Vagina (tissue), 2 donors: ENCODE results near the gene ZNF382. TPM values are rescaled to one million over a fixed set of nuclear protein-coding genes. Genes with fewer than 3 reads are reported as not detected.
"Not testable (repeated sequence)": the region's sequence is repeated elsewhere in the genome, so short reads cannot be mapped to it uniquely, and the experiment has no call there.

ENCODE experiments used
- DNase-seq, 2 donors: peaks; one replicate each; pipeline ENCODE4 v3.0.0-alpha.2; 2017; ENCODE audit errors: extremely low spot score in 2 of 2
- H3K27ac ChIP-seq: fragments of 200-600 bp; sonication (generic); one replicate; pipeline ENCODE4 v1.5.1; 2019
- H3K27me3 ChIP-seq: fragments of 200-600 bp; sonication (generic); one replicate; pipeline ENCODE4 v1.5.1; 2019
- H3K36me3 ChIP-seq, 2 donors: fragments of 200-600 bp; sonication (generic); one replicate each; pipeline ENCODE4 v1.5.1; 2017 to 2019
- H3K4me1 ChIP-seq: fragments of 200-600 bp; sonication (generic); one replicate; pipeline ENCODE4 v1.5.1; 2019
- H3K4me3 ChIP-seq, 2 donors: fragments of 200-600 bp; sonication (generic); 1 replicate in 1 of 2; 2 replicates in 1 of 2; pipeline ENCODE4 v1.5.1; 2016 to 2019
- H3K9me3 ChIP-seq: fragments of 200-600 bp; sonication (generic); one replicate; pipeline ENCODE4 v1.5.1; 2019
- CTCF ChIP-seq, 3 experiments: fragments of 450-650 bp in 2 of 3; fragments of 200-600 bp in 1 of 3; sonication (generic) in 1 of 3; IDR thresholded peaks; one replicate each; pipeline ENCODE4 v1.5.1; 2017 to 2019; ENCODE audit warnings: antibody characterized with exemption in 3 of 3, mild to moderate bottlenecking in 2 of 3, moderate library complexity in 2 of 3
- POLR2A ChIP-seq, 2 donors: fragments of 450-650 bp; IDR thresholded peaks; one replicate each; pipeline ENCODE4 v1.6.1; 2017; ENCODE audit warnings: antibody characterized with exemption in 2 of 2, mild to moderate bottlenecking in 2 of 2, moderate library complexity in 2 of 2
- POLR2AphosphoS5 ChIP-seq, 2 donors: sonication (generic); formaldehyde crosslinking; IDR thresholded peaks; one replicate each; pipeline ENCODE4 v1.9.0; 2017; ENCODE audit warnings: antibody characterized with exemption in 2 of 2, mild to moderate bottlenecking in 2 of 2, low read depth in 1 of 2; ENCODE audit not compliant: insufficient read depth in 1 of 2
- intact Hi-C: fragments of 100-400 bp; cut with DNase I; formaldehyde crosslinking; loops from one replicate; pipeline ENCODE4 v1.15.1; 2023
- total RNA-seq: library from RNA; depleted of rRNA; stranded (reverse); fragments of >200 nt; gene quantifications from one replicate; pipeline ENCODE4 v1.2.3, GENCODE V29; 2016

Gene ZNF382
- total RNA-seq, 1 donor from 2014 or later = 3.7 TPM

- Histone ChIP-seq H3K4me1 (peaks cover 21% of the 10 kb centered on the region), H3K27me3 (no peaks in the 10 kb centered on the region), H3K9me3 (no peaks in the 10 kb centered on the region), H3K36me3 (peaks cover 0 to 35% of the 10 kb centered on the region in 2 donors), H3K4me3 (peak overlapping the region; percentile 67 to 95), H3K27ac (peak overlapping the region; percentile 88)
- intact Hi-C loops = no loop called here
- no peak for DNase-seq
- TF ChIP-seq POLR2AphosphoS5 (IDR thresholded peaks at IDR 0.05; ENCODE audit: insufficient read depth in 1 of 2, low read depth in 1 of 2) = no peak
- no peak for TF ChIP-seq CTCF (IDR thresholded peaks at IDR 0.05)
- TF ChIP-seq POLR2A (IDR thresholded peaks at IDR 0.05) = no peak
Observed at GRCh38 chr19:36573895-36574720, 31.0 kb upstream of the ZNF382 start.

GRCh38 chr19:36574741-36575140 is 30.4 kb upstream of the ZNF382 start:
- Histone ChIP-seq H3K27me3 (no peaks in the 10 kb centered on the region), H3K9me3 (no peaks in the 10 kb centered on the region), H3K27ac (no peak overlapping the region), H3K4me3 (no peak overlapping the region), H3K4me1 (peaks cover 21% of the 10 kb centered on the region), H3K36me3 (peaks cover 0 to 35% of the 10 kb centered on the region in 2 donors)
- intact Hi-C loops = no loop called here
- no peak for DNase-seq
- TF ChIP-seq POLR2A (IDR thresholded peaks at IDR 0.05) = no peak
- TF ChIP-seq POLR2AphosphoS5 (IDR thresholded peaks at IDR 0.05; ENCODE audit: insufficient read depth in 1 of 2, low read depth in 1 of 2) = no peak
- TF ChIP-seq CTCF (IDR thresholded peaks at IDR 0.05) = no peak

GRCh38 chr19:36577271-36577996 is 27.7 kb upstream of the ZNF382 start:
- Histone ChIP-seq H3K9me3 (peaks cover 3% of the 10 kb centered on the region), H3K4me1 (peaks cover 15% of the 10 kb centered on the region), H3K27ac (no peak overlapping the region), H3K36me3 (peaks cover 0 to 53% of the 10 kb centered on the region in 2 donors), H3K27me3 (no peaks in the 10 kb centered on the region), H3K4me3 (no peak overlapping the region)
- intact Hi-C loops = no loop called here
- no peak for TF ChIP-seq CTCF (IDR thresholded peaks at IDR 0.05)
- TF ChIP-seq POLR2A (IDR thresholded peaks at IDR 0.05) = no peak
- TF ChIP-seq POLR2AphosphoS5 (IDR thresholded peaks at IDR 0.05; ENCODE audit: insufficient read depth in 1 of 2, low read depth in 1 of 2) = no peak
- no peak for DNase-seq

- intact Hi-C loops = no loop called here
- TF ChIP-seq POLR2A (IDR thresholded peaks at IDR 0.05) (no peak), CTCF (IDR thresholded peaks at IDR 0.05) (no peak), POLR2AphosphoS5 (IDR thresholded peaks at IDR 0.05; ENCODE audit: insufficient read depth in 1 of 2, low read depth in 1 of 2) (no peak)
- Histone ChIP-seq H3K27me3 (no peaks in the 10 kb centered on the region), H3K9me3 (peaks cover 3% of the 10 kb centered on the region), H3K27ac (no peak overlapping the region), H3K4me1 (peaks cover 5% of the 10 kb centered on the region), H3K4me3 (no peak overlapping the region), H3K36me3 (peaks cover 0 to 57% of the 10 kb centered on the region in 2 donors)
- no peak for DNase-seq
Observed at GRCh38 chr19:36579255-36579654, 25.9 kb upstream of the ZNF382 start.

- H3K4me3 ChIP-seq, H3K9me3 ChIP-seq, H3K27me3 ChIP-seq, H3K36me3 ChIP-seq, H3K27ac ChIP-seq, DNase-seq, intact Hi-C loops: not testable (repeated sequence)
- H3K4me1 ChIP-seq = peaks cover 14% of the 10 kb centered on the region
Observed at GRCh38 chr19:36602681-36603080, 2.4 kb upstream of the ZNF382 start.
